Measurements from ENCODE around the gene PDIA5. TPM values are rescaled to one million over a fixed set of nuclear protein-coding genes. Genes with fewer than 3 reads are reported as not detected.

PDIA5 gene
- total RNA-seq, 1 donor from 2014 or later = 128 TPM

GRCh38 chr3:123155471-123156011 lies 88.7 kb downstream of the PDIA5 start:
- no peaks in the 10 kb centered on the region for H3K27me3 Mint-ChIP-seq (ENCODE audit: low read depth)
- peak overlapping the region; percentile 49 for H3K27ac Mint-ChIP-seq (ENCODE audit: unreplicated experiment)
- H3K9me3 Mint-ChIP-seq (ENCODE audit: low read depth) = no peaks in the 10 kb centered on the region
- peak overlapping the region; percentile 6 for H3K4me3 Mint-ChIP-seq (ENCODE audit: unreplicated experiment)
- H3K36me3 Mint-ChIP-seq (ENCODE audit: low read depth) = peaks cover 38% of the 10 kb centered on the region
- DNase-seq (ENCODE audit: low spot score) = peak; percentile 72
- no peak for TF ChIP-seq CTCF (IDR thresholded peaks at IDR 0.05)
- no peaks in the 10 kb centered on the region for H3K4me1 Mint-ChIP-seq (ENCODE audit: low read depth)

GRCh38 chr3:123156276-123156995 lies 89.6 kb downstream of the PDIA5 start:
- H3K27me3 Mint-ChIP-seq (ENCODE audit: low read depth) = no peaks in the 10 kb centered on the region
- H3K27ac Mint-ChIP-seq (ENCODE audit: unreplicated experiment) = peak overlapping the region; percentile 61
- no peaks in the 10 kb centered on the region for H3K9me3 Mint-ChIP-seq (ENCODE audit: low read depth)
- DNase-seq (ENCODE audit: low spot score) = peak; percentile 67
- no peak for TF ChIP-seq CTCF (IDR thresholded peaks at IDR 0.05)
- H3K4me1 Mint-ChIP-seq (ENCODE audit: low read depth) = no peaks in the 10 kb centered on the region
- H3K4me3 Mint-ChIP-seq (ENCODE audit: unreplicated experiment) = no peak overlapping the region
- H3K36me3 Mint-ChIP-seq (ENCODE audit: low read depth) = peaks cover 37% of the 10 kb centered on the region

- Mint-ChIP-seq H3K9me3 (ENCODE audit: low read depth) (no peaks in the 10 kb centered on the region), H3K36me3 (ENCODE audit: low read depth) (peaks cover 40% of the 10 kb centered on the region), H3K27me3 (ENCODE audit: low read depth) (no peaks in the 10 kb centered on the region), H3K4me3 (ENCODE audit: unreplicated experiment) (no peak overlapping the region), H3K27ac (ENCODE audit: unreplicated experiment) (peak overlapping the region; percentile 61), H3K4me1 (ENCODE audit: low read depth) (no peaks in the 10 kb centered on the region)
- no peak for TF ChIP-seq CTCF (IDR thresholded peaks at IDR 0.05)
- DNase-seq (ENCODE audit: low spot score) = peak; percentile 60
These were observed 90.4 kb downstream of the PDIA5 start for GRCh38 chr3:123157209-123157597.

- no peaks in the 10 kb centered on the region for H3K9me3 Mint-ChIP-seq (ENCODE audit: low read depth)
- H3K4me1 Mint-ChIP-seq (ENCODE audit: low read depth) = no peaks in the 10 kb centered on the region
- H3K27ac Mint-ChIP-seq (ENCODE audit: unreplicated experiment) = peak overlapping the region; percentile 3
- H3K36me3 Mint-ChIP-seq (ENCODE audit: low read depth) = peaks cover 41% of the 10 kb centered on the region
- peak; percentile 56 for DNase-seq (ENCODE audit: low spot score)
- no peaks in the 10 kb centered on the region for H3K27me3 Mint-ChIP-seq (ENCODE audit: low read depth)
- no peak for TF ChIP-seq CTCF (IDR thresholded peaks at IDR 0.05)
- H3K4me3 Mint-ChIP-seq (ENCODE audit: unreplicated experiment) = no peak overlapping the region
These were observed 90.9 kb downstream of the PDIA5 start for GRCh38 chr3:123157598-123158287.

- Mint-ChIP-seq H3K4me1 (ENCODE audit: low read depth) (no peaks in the 10 kb centered on the region), H3K9me3 (ENCODE audit: low read depth) (no peaks in the 10 kb centered on the region), H3K27ac (ENCODE audit: unreplicated experiment) (peak overlapping the region; percentile 3), H3K36me3 (ENCODE audit: low read depth) (peaks cover 44% of the 10 kb centered on the region), H3K27me3 (ENCODE audit: low read depth) (no peaks in the 10 kb centered on the region), H3K4me3 (ENCODE audit: unreplicated experiment) (no peak overlapping the region)
- no peak for DNase-seq (ENCODE audit: low spot score)
- no peak for TF ChIP-seq CTCF (IDR thresholded peaks at IDR 0.05)
These were observed 91.5 kb downstream of the PDIA5 start for GRCh38 chr3:123158330-123158729.

All from chondrocyte (in vitro differentiated cells).